GM18907 (cell line): ENCODE results near the gene ADAMTS14.

ENCODE experiments used
- ATAC-seq: cut with Tn5 transposase; IDR thresholded peaks from one replicate; pipeline ENCODE4 v1.9.1; 2021; ENCODE audit warnings: mild to moderate bottlenecking, moderate library complexity; ENCODE audit not compliant: unreplicated experiment

The ADAMTS14 gene

GRCh38 chr10:70781461-70782051 lies 109.2 kb downstream of the ADAMTS14 start:
- no peak for ATAC-seq

- no peak for ATAC-seq
Observed at GRCh38 chr10:70782086-70782745, 109.9 kb downstream of the ADAMTS14 start.

- ATAC-seq, result no peak
Observed at GRCh38 chr10:70782746-70783680, 110.7 kb downstream of the ADAMTS14 start.

- no peak for ATAC-seq
Observed at GRCh38 chr10:70784016-70784415, 111.7 kb downstream of the ADAMTS14 start.

- no peak for ATAC-seq
Observed at GRCh38 chr10:70784471-70784870, 112.2 kb downstream of the ADAMTS14 start.

GRCh38 chr10:70785190-70785589 lies 112.9 kb downstream of the ADAMTS14 start, which contains the start of gene TBATA:
TBATA (minus strand) TSS chr10:70785377; CDS start chr10:70783379, 1,998 bp downstream.
- no peak for ATAC-seq

- ATAC-seq, result no peak
Observed at GRCh38 chr10:70786799-70787415, 114.6 kb downstream of the ADAMTS14 start.

GRCh38 chr10:70791386-70792039 lies 119.2 kb downstream of the ADAMTS14 start:
- no peak for ATAC-seq

- ATAC-seq, result no peak
Observed at GRCh38 chr10:70795613-70796012, 123.3 kb downstream of the ADAMTS14 start.

GRCh38 chr10:70797840-70798239 lies 125.5 kb downstream of the ADAMTS14 start:
- ATAC-seq, result no peak

- no peak for ATAC-seq
Observed at GRCh38 chr10:70799124-70799523, 126.8 kb downstream of the ADAMTS14 start.

GRCh38 chr10:70801854-70802253 lies 129.5 kb downstream of the ADAMTS14 start:
- ATAC-seq, result no peak

GRCh38 chr10:70803775-70804420 lies 131.6 kb downstream of the ADAMTS14 start:
- no peak for ATAC-seq

GRCh38 chr10:70804421-70804808 lies 132.1 kb downstream of the ADAMTS14 start:
- no peak for ATAC-seq

GRCh38 chr10:70805619-70806215 lies 133.4 kb downstream of the ADAMTS14 start:
- ATAC-seq, result no peak

- no peak for ATAC-seq
Observed at GRCh38 chr10:70806841-70807240, 134.5 kb downstream of the ADAMTS14 start.

GRCh38 chr10:70807556-70807955 lies 135.2 kb downstream of the ADAMTS14 start:
- no peak for ATAC-seq

- ATAC-seq, result no peak
Observed at GRCh38 chr10:70809011-70809611, 136.8 kb downstream of the ADAMTS14 start.

- ATAC-seq, result no peak
Observed at GRCh38 chr10:70809726-70810125, 137.4 kb downstream of the ADAMTS14 start.
